H1 (cell line): ENCODE results near the gene CD200. TPM values are rescaled to one million over a fixed set of nuclear protein-coding genes. Genes with fewer than 3 reads are reported as not detected.

Source experiments
- CTCF ChIA-PET: fragments of 300-600 bp; sonication (Branson Sonifier 250); formaldehyde crosslinking; loops from one replicate; lab custom pipeline; 2021; ENCODE audit not compliant: partially characterized antibody; lab: Charles Lee
- POLR2A ChIA-PET: fragments of 300-600 bp; sonication (Branson Sonifier 250); formaldehyde crosslinking; loops from one replicate; lab custom pipeline; 2021; ENCODE audit warnings: inconsistent platforms; ENCODE audit not compliant: partially characterized antibody; lab: Charles Lee
- DNase-seq, 2 experiments: peaks; one replicate each; pipeline versions ENCODE4 v3.0.0 to v3.0.0-alpha.2; 2010 to 2022; ENCODE audit warnings: low spot score in 2 of 2, low read depth in 1 of 2, mixed read lengths in 1 of 2
- FAIRE-seq: peaks from 2 replicates; lab custom pipeline; 2011; peaks lifted over from hg19 to GRCh38; lab: Jason Lieb, UNC
- H2AFZ ChIP-seq: 2 replicates; pipeline ENCODE4 v1.8.1; 2012; ENCODE audit warnings: low read length, inconsistent platforms
- H2AK5ac ChIP-seq: 2 replicates; pipeline ENCODE4 v1.6.1; 2013; ENCODE audit warnings: low read depth, low read length
- H2BK120ac ChIP-seq: replicated peaks from 2 replicates; pipeline ENCODE3; 2013; ENCODE audit warnings: low read depth, low read length, inconsistent platforms
- H2BK12ac ChIP-seq: 2 replicates; pipeline ENCODE4 v1.6.1; 2013; ENCODE audit warnings: low read depth, low read length
- H2BK15ac ChIP-seq: 2 replicates; pipeline ENCODE4 v1.6.1; 2013; ENCODE audit warnings: low read length
- H2BK20ac ChIP-seq: 2 replicates; pipeline ENCODE4 v1.6.1; 2013; ENCODE audit warnings: low read length
- H2BK5ac ChIP-seq: 2 replicates; pipeline ENCODE4 v1.6.1; 2013; ENCODE audit warnings: low read depth, low read length
- H3K14ac ChIP-seq: 2 replicates; pipeline ENCODE4 v1.6.1; 2013; ENCODE audit warnings: inconsistent platforms; ENCODE audit not compliant: insufficient read length
- H3K18ac ChIP-seq: 2 replicates; pipeline ENCODE4 v1.6.1; 2013; ENCODE audit warnings: low read length; ENCODE audit errors: extremely low read depth
- H3K23ac ChIP-seq: 2 replicates; pipeline ENCODE4 v1.6.1; 2013; ENCODE audit warnings: inconsistent platforms; ENCODE audit not compliant: insufficient read length
- H3K23me2 ChIP-seq: 2 replicates; pipeline ENCODE4 v1.6.1; 2013; ENCODE audit warnings: low read depth, low read length
- H3K27ac ChIP-seq: 2 replicates; pipeline ENCODE4 v1.6.1; 2011; ENCODE audit warnings: low read depth, low read length, inconsistent platforms
- H3K27me3 ChIP-seq, 4 experiments: replicated peaks in 1 of 4; 1 replicate in 1 of 4; 2 replicates in 3 of 4; pipeline versions ENCODE4 v1.6.1 to v1.8.1; 2011 to 2013; ENCODE audit warnings: low read length in 3 of 4, mild to moderate bottlenecking in 3 of 4, inconsistent platforms in 2 of 4, mixed read lengths in 2 of 4, moderate library complexity in 1 of 4; ENCODE audit not compliant: control insufficient read depth in 3 of 4, insufficient read depth in 3 of 4; ENCODE audit errors: extremely low read depth in 1 of 4
- H3K36me3 ChIP-seq, 4 experiments: 2 replicates each; pipeline versions ENCODE4 v1.6.1 to v1.8.1; 2011 to 2013; ENCODE audit warnings: mild to moderate bottlenecking in 4 of 4, low read length in 3 of 4, moderate library complexity in 2 of 4, control low read depth in 1 of 4, inconsistent platforms in 1 of 4; ENCODE audit not compliant: insufficient read depth in 4 of 4, control insufficient read depth in 2 of 4
- H3K4ac ChIP-seq: replicated peaks from 2 replicates; pipeline ENCODE3; 2013; ENCODE audit warnings: low read length, low read depth, mixed read lengths, inconsistent platforms; ENCODE audit not compliant: insufficient read length
- H3K4me1 ChIP-seq, 4 experiments: replicated peaks in 1 of 4; 1 replicate in 1 of 4; 2 replicates in 3 of 4; pipeline versions ENCODE4 v1.6.1 to v1.8.1; 2011 to 2013; ENCODE audit warnings: low read length in 3 of 4, inconsistent platforms in 2 of 4, mixed read lengths in 1 of 4; ENCODE audit not compliant: insufficient read depth in 4 of 4, control insufficient read depth in 3 of 4
- H3K4me2 ChIP-seq, 2 experiments: 2 replicates each; pipeline versions ENCODE4 v1.6.1 to v1.8.1; 2011 to 2013; ENCODE audit warnings: low read depth in 2 of 2, low read length in 2 of 2, control low read depth in 1 of 2, inconsistent platforms in 1 of 2, mild to moderate bottlenecking in 1 of 2; ENCODE audit not compliant: insufficient read depth in 1 of 2
- H3K4me3 ChIP-seq, 4 experiments: fragments of 200-600, 300-600 bp in 1 of 4; sonication (generic), shearing (Covaris generic), sonication (Bioruptor Twin) in 1 of 4; 2 replicates each; pipeline versions ENCODE4 v1.5.1 to v1.8.1; 2011 to 2016; ENCODE audit warnings: low read length in 4 of 4, low read depth in 3 of 4, control low read depth in 2 of 4, inconsistent platforms in 2 of 4, mild to moderate bottlenecking in 2 of 4, mixed read lengths in 1 of 4, moderate library complexity in 1 of 4; ENCODE audit not compliant: insufficient read depth in 2 of 4; ENCODE audit errors: extremely low read depth in 1 of 4
- H3K56ac ChIP-seq: replicated peaks from 2 replicates; pipeline ENCODE3; 2013; ENCODE audit warnings: low read depth, mild to moderate bottlenecking, mixed read lengths, low read length, inconsistent platforms; ENCODE audit not compliant: insufficient read length
- H3K79me1 ChIP-seq: 2 replicates; pipeline ENCODE4 v1.6.1; 2013; ENCODE audit warnings: low read depth, low read length, control low read depth
- H3K79me2 ChIP-seq, 2 experiments: 2 replicates each; pipeline versions ENCODE4 v1.6.1 to v1.8.1; 2012 to 2013; ENCODE audit warnings: low read length in 2 of 2, mild to moderate bottlenecking in 2 of 2, inconsistent platforms in 1 of 2; ENCODE audit not compliant: insufficient read depth in 2 of 2, control insufficient read depth in 1 of 2
- H3K9ac ChIP-seq, 4 experiments: replicated peaks in 1 of 4; 1 replicate in 1 of 4; 2 replicates in 3 of 4; pipeline versions ENCODE4 v1.6.1 to v1.8.1; 2011 to 2013; ENCODE audit warnings: low read depth in 3 of 4, low read length in 3 of 4, control low read depth in 2 of 4, mild to moderate bottlenecking in 2 of 4, moderate library complexity in 2 of 4, inconsistent platforms in 1 of 4; ENCODE audit errors: extremely low read depth in 1 of 4
- H3K9me3 ChIP-seq, 2 experiments: 2 replicates each; pipeline versions ENCODE4 v1.6.1 to v1.8.1; 2012 to 2013; ENCODE audit warnings: mild to moderate bottlenecking in 2 of 2, moderate library complexity in 2 of 2, control low read depth in 1 of 2, inconsistent platforms in 1 of 2, low read depth in 1 of 2, low read length in 1 of 2, mixed read lengths in 1 of 2; ENCODE audit not compliant: insufficient read depth in 2 of 2
- H4K20me1 ChIP-seq, 2 experiments: replicated peaks in 1 of 2; 2 replicates each; pipeline versions ENCODE3 to v1.8.1; 2011 to 2013; ENCODE audit warnings: inconsistent platforms in 2 of 2, low read length in 2 of 2, mild to moderate bottlenecking in 1 of 2; ENCODE audit not compliant: insufficient read depth in 2 of 2, control insufficient read depth in 1 of 2
- H4K5ac ChIP-seq: 2 replicates; pipeline ENCODE4 v1.6.1; 2013; ENCODE audit warnings: low read length, low read depth, mixed read lengths, inconsistent platforms; ENCODE audit not compliant: insufficient read length
- H4K8ac ChIP-seq: 2 replicates; pipeline ENCODE4 v1.8.0; 2013; ENCODE audit warnings: mild to moderate bottlenecking, moderate library complexity, low read length, inconsistent platforms; ENCODE audit not compliant: insufficient read depth; ENCODE audit errors: extremely low read depth
- H4K91ac ChIP-seq: replicated peaks from 2 replicates; pipeline ENCODE3; 2013; ENCODE audit warnings: low read length, mixed read lengths, inconsistent platforms; ENCODE audit not compliant: insufficient read length
- WGBS, 2 experiments: shearing (Covaris generic) in 1 of 2; methylation state at CpG; one replicate each; pipeline versions ENCODE4 v1.1.6 to v1.1.7; 2013 to 2015; ENCODE audit warnings: low lambda C conversion rate in 2 of 2, mixed read lengths in 2 of 2, inconsistent platforms in 1 of 2, low coverage in 1 of 2, missing lambda C conversion rate in 1 of 2; ENCODE audit not compliant: insufficient replicate concordance in 2 of 2, insufficient coverage in 1 of 2, insufficient read length in 1 of 2; ENCODE audit errors: extremely low coverage in 1 of 2, missing lambda C conversion rate in 1 of 2; 5-methylcytosine and 5-hydroxymethylcytosine counted together
- polyA plus RNA-seq, 7 experiments: library from polyadenylated mRNA; depleted of rRNA in 3 of 7; stranded (reverse) in 5 of 7; unstranded in 2 of 7; fragments of >200 nt in 5 of 7; fragments of 200-250 nt in 2 of 7; gene quantifications; 1 replicate in 5 of 7; 2 replicates in 1 of 7; 4 replicates in 1 of 7; pipeline versions ENCODE4 v1.2.1 to v1.2.3, GENCODE V29; 2011 to 2013; ENCODE audit warnings: missing spikeins in 2 of 7, mixed read lengths in 2 of 7
- total RNA-seq: library from RNA; stranded (reverse); fragmentation: NEBNext Ultra II Directional; extraction: Animal tissue kit (Norgen Biotek cat#: 25700); gene quantifications from 2 replicates; pipeline ENCODE4 v1.2.1, GENCODE V29; 2021

Gene CD200
- total and polyA plus RNA-seq, 2 of the 8 experiments (the other 6 are each of a cell fraction or from before 2014, with no cell fraction given) = 45.8 to 50.2 TPM

DNA sequence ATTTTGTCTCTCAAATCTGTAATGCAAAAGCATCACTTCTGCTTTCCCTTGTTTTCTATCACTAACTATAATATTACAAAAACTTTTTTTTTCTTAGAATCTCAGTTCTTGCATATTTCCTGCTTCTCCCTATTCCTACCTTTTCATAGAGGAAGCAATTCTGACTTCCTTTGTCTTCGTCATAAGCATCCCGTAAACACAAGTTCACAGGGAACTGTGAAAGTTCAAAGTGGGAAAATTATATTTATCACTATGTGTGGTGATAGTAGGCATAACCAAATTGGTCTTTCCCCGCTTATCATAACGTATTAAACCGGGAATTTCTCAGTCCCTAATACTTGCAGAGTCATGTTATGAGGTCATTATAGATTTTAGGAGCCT, 22.3 kb downstream of the CD200 start:
- WGBS, 2 experiments = 43% methylated on average over 5 of the region's 5 CpGs; no CpG with 5 or more reads in 1 of the 2 experiments
- H2AFZ ChIP-seq = no peak overlapping the region
- H3K4ac ChIP-seq = no peak overlapping the region
- peaks cover 0 to 25% (median 12%) of the 10 kb centered on the region in 4 experiments; a peak in 3 of 8 replicates for H3K36me3 ChIP-seq
- H4K20me1 ChIP-seq = no peaks in the 10 kb centered on the region
- H3K14ac ChIP-seq = no peak overlapping the region
- no peak overlapping the region for H2BK20ac ChIP-seq
- H4K5ac ChIP-seq = peak overlapping the region; percentile 85
- H3K9ac ChIP-seq = no peak overlapping the region
- H3K23ac ChIP-seq = no peak overlapping the region
- FAIRE-seq (peak; percentile 13), DNase-seq (no peak)
- H3K23me2 ChIP-seq = 0 out of 2 replicates have a peak, but pooled peaks cover 2% of the 10 kb centered on the region
- H2AK5ac ChIP-seq = no peak overlapping the region
- ChIA-PET CTCF (no interaction called here), POLR2A (interaction anchor here (0.7 to 4.9 kb wide), 3 partner anchors 17 to 59 kb away, joined by 3 to 17 read pairs (median 3); partner anchors contain the start of gene CD200)
- peaks cover 0 to 4% of the 10 kb centered on the region in 2 experiments; a peak in 1 of 4 replicates for H3K79me2 ChIP-seq
- no peak overlapping the region for H4K8ac ChIP-seq
- H3K9me3 ChIP-seq = no peaks in the 10 kb centered on the region
- peak overlapping the region; percentile 60 for H4K91ac ChIP-seq
- H3K18ac ChIP-seq = no peak overlapping the region
- H3K4me1 ChIP-seq = peaks cover 3 to 35% (median 21%) of the 10 kb centered on the region in 4 experiments
- H2BK120ac ChIP-seq = peak overlapping the region; percentile 57
- no peaks in the 10 kb centered on the region; the same call in 1 of the 2 replicates for H3K79me1 ChIP-seq
- H3K27me3 ChIP-seq = no peaks in the 10 kb centered on the region
- peak overlapping the region; percentile 22 to 25; a peak in 3 of 4 replicates for H3K4me2 ChIP-seq
- H2BK5ac ChIP-seq = no peak overlapping the region
- H3K4me3 ChIP-seq = peak overlapping the region in 1 of 4 experiments; percentile 1; a peak in 1 of 8 replicates
- no peak overlapping the region for H2BK15ac ChIP-seq
- H2BK12ac ChIP-seq = no peak overlapping the region
- no peak overlapping the region for H3K56ac ChIP-seq
- peak overlapping the region; percentile 29; the same call in 1 of the 2 replicates for H3K27ac ChIP-seq
